Prostate gland (tissue), 2 donors: ENCODE results near the gene SMYD3. TPM values are rescaled to one million over a fixed set of nuclear protein-coding genes. Genes with fewer than 3 reads are reported as not detected.

Source experiments
- DNase-seq: peaks from one replicate; pipeline ENCODE4 v3.0.0-alpha.2; 2019; ENCODE audit warnings: low spot score
- H3K27ac ChIP-seq, 2 donors: fragments of 200-600 bp; sonication (generic); 2 replicates each; pipeline ENCODE4 v1.5.1; 2017 to 2019
- H3K27me3 ChIP-seq: fragments of 200-600 bp; sonication (generic); replicated peaks from 2 replicates; pipeline ENCODE4 v1.5.1; 2019; ENCODE audit not compliant: insufficient read depth
- H3K36me3 ChIP-seq, 2 donors: fragments of 200-600 bp; sonication (generic); 1 replicate in 1 of 2; 2 replicates in 1 of 2; pipeline versions ENCODE4 v1.5.1 to v1.8.1; 2017 to 2019
- H3K4me1 ChIP-seq: fragments of 200-600 bp; sonication (generic); replicated peaks from 2 replicates; pipeline ENCODE4 v1.5.1; 2019
- H3K4me3 ChIP-seq, 2 donors: fragments of 200-600 bp; sonication (generic); 2 replicates each; pipeline ENCODE4 v1.5.1; 2017 to 2019
- H3K9me3 ChIP-seq: fragments of 200-600 bp; sonication (generic); 2 replicates; pipeline ENCODE4 v1.5.1; 2017
- CTCF ChIP-seq, 4 experiments: fragments of 200-600 bp in 2 of 4; fragments of 450-650 bp in 2 of 4; sonication (generic) in 2 of 4; IDR thresholded peaks; 1 replicate in 3 of 4; 2 replicates in 1 of 4; pipeline ENCODE4 v1.5.1; 2016 to 2019; ENCODE audit warnings: antibody characterized with exemption in 4 of 4, mild to moderate bottlenecking in 2 of 4, moderate library complexity in 2 of 4
- POLR2A ChIP-seq: fragments of 450-650 bp; IDR thresholded peaks from one replicate; pipeline ENCODE4 v1.6.1; 2016; ENCODE audit warnings: antibody characterized with exemption, mild to moderate bottlenecking
- POLR2AphosphoS5 ChIP-seq: sonication (generic); formaldehyde crosslinking; IDR thresholded peaks from one replicate; pipeline ENCODE4 v1.6.1; 2017; ENCODE audit warnings: antibody characterized with exemption
- WGBS: methylation state at CpG from one replicate; pipeline ENCODE4 v1.1.5; 2018; 5-methylcytosine and 5-hydroxymethylcytosine counted together
- intact Hi-C: fragments of 100-400 bp; cut with DNase I; formaldehyde crosslinking; loops from one replicate; pipeline ENCODE4 v1.14.2; 2022
- total RNA-seq, 2 donors: library from RNA; depleted of rRNA; stranded (reverse); fragments of >200 nt; gene quantifications; one replicate each; pipeline ENCODE4 v1.1.0, GENCODE V29; 2016

Gene SMYD3
- total RNA-seq, 2 donors from 2014 or later, result 19.8 to 23.9 TPM

- no peak overlapping the region for H3K27ac ChIP-seq
- WGBS, result 56% methylated on average over 5 of the region's 5 CpGs
- H3K4me1 ChIP-seq, result no peaks in the 10 kb centered on the region
- no peak for TF ChIP-seq POLR2AphosphoS5
- TF ChIP-seq CTCF (IDR thresholded peaks at IDR 0.05), result no peak
- TF ChIP-seq POLR2A, result no peak
- H3K9me3 ChIP-seq, result no peaks in the 10 kb centered on the region
- intact Hi-C loops, result no loop called here
- H3K36me3 ChIP-seq, result no peaks in the 10 kb centered on the region
- no peaks in the 10 kb centered on the region for H3K27me3 ChIP-seq
- H3K4me3 ChIP-seq, result no peak overlapping the region
- no peak for DNase-seq
These were observed 20.5 kb upstream of the SMYD3 start for GRCh38 chr1:246527402-246528088.

- H3K27me3 ChIP-seq, result no peaks in the 10 kb centered on the region
- 77% methylated on average over 7 of the region's 7 CpGs for WGBS
- no peaks in the 10 kb centered on the region for H3K9me3 ChIP-seq
- intact Hi-C loops, result no loop called here
- no peak for TF ChIP-seq POLR2AphosphoS5
- no peak for TF ChIP-seq CTCF (IDR thresholded peaks at IDR 0.05)
- TF ChIP-seq POLR2A, result no peak
- H3K4me1 ChIP-seq, result no peaks in the 10 kb centered on the region
- no peak for DNase-seq
- H3K36me3 ChIP-seq, result no peaks in the 10 kb centered on the region
- H3K27ac ChIP-seq, result no peak overlapping the region
- no peak overlapping the region for H3K4me3 ChIP-seq
These were observed 19.8 kb upstream of the SMYD3 start for GRCh38 chr1:246526915-246527314.

- no peaks in the 10 kb centered on the region for H3K4me1 ChIP-seq
- no peak overlapping the region for H3K27ac ChIP-seq
- no peak for DNase-seq
- no peaks in the 10 kb centered on the region for H3K27me3 ChIP-seq
- WGBS, result 82% methylated on average over 4 of the region's 4 CpGs
- no peak for TF ChIP-seq POLR2AphosphoS5
- TF ChIP-seq CTCF (IDR thresholded peaks at IDR 0.05), result no peak
- no peak for TF ChIP-seq POLR2A
- intact Hi-C loops, result no loop called here
- no peaks in the 10 kb centered on the region for H3K36me3 ChIP-seq
- H3K4me3 ChIP-seq, result no peak overlapping the region
- H3K9me3 ChIP-seq, result no peaks in the 10 kb centered on the region
These were observed 19.3 kb upstream of the SMYD3 start for GRCh38 chr1:246526380-246526779.

GRCh38 chr1:246519514-246519913 lies 12.4 kb upstream of the SMYD3 start:
- WGBS, result 83% methylated on average over 1 of the region's 1 CpG
- Histone ChIP-seq H3K4me3 (no peak overlapping the region), H3K27ac (no peak overlapping the region), H3K4me1 (no peaks in the 10 kb centered on the region), H3K36me3 (no peaks in the 10 kb centered on the region), H3K27me3 (no peaks in the 10 kb centered on the region), H3K9me3 (no peaks in the 10 kb centered on the region)
- TF ChIP-seq CTCF (IDR thresholded peaks at IDR 0.05), result no peak
- no peak for TF ChIP-seq POLR2AphosphoS5
- no peak for TF ChIP-seq POLR2A
- DNase-seq, result no peak
- intact Hi-C loops, result no loop called here

GRCh38 chr1:246518456-246519205 lies 11.6 kb upstream of the SMYD3 start:
- TF ChIP-seq POLR2AphosphoS5 (no peak), CTCF (IDR thresholded peaks at IDR 0.05) (no peak), POLR2A (no peak)
- intact Hi-C loops, result no loop called here
- Histone ChIP-seq H3K4me3 (no peak overlapping the region), H3K4me1 (no peaks in the 10 kb centered on the region), H3K27me3 (no peaks in the 10 kb centered on the region), H3K36me3 (no peaks in the 10 kb centered on the region), H3K9me3 (no peaks in the 10 kb centered on the region), H3K27ac (no peak overlapping the region)
- WGBS, result 84% methylated on average over 17 of the region's 17 CpGs
- DNase-seq, result no peak
